Colon (tissue), 2 donors: ENCODE measurements around the gene KCNJ3.

Experiments
- FAIRE-seq: peaks from 2 replicates; lab custom pipeline; 2012; peaks lifted over from hg19 to GRCh38; lab: Jason Lieb, UNC
- donor health status: control.
- donor health status: control.

KCNJ3 gene, protein sequence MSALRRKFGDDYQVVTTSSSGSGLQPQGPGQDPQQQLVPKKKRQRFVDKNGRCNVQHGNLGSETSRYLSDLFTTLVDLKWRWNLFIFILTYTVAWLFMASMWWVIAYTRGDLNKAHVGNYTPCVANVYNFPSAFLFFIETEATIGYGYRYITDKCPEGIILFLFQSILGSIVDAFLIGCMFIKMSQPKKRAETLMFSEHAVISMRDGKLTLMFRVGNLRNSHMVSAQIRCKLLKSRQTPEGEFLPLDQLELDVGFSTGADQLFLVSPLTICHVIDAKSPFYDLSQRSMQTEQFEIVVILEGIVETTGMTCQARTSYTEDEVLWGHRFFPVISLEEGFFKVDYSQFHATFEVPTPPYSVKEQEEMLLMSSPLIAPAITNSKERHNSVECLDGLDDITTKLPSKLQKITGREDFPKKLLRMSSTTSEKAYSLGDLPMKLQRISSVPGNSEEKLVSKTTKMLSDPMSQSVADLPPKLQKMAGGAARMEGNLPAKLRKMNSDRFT

GRCh38 chr2:154698296-154698720 is at the start of gene KCNJ3:
KCNJ3 (plus strand) TSS chr2:154698695; CDS start chr2:154698776, 81 bp downstream.
- no peak for FAIRE-seq

DNA sequence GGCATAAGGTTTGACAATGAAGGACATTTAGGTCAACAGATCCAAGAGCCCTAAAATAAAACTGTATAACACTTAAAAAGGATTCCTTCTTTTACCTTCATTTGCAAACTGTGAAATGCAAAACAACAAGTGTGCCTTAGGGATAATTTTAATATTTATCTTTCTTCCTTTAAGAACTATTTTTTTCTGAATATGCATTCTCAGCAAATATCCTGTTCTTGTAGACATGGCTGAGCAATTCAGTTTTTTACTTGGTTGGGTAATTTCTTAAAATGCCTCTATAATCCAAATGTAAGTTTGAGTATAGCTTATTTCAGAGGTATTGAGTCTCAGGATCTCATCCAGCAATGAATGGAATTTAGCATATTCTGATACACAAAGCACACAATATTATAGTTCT is 43.0 kb upstream of the KCNJ3 start:
- no peak for FAIRE-seq

DNA sequence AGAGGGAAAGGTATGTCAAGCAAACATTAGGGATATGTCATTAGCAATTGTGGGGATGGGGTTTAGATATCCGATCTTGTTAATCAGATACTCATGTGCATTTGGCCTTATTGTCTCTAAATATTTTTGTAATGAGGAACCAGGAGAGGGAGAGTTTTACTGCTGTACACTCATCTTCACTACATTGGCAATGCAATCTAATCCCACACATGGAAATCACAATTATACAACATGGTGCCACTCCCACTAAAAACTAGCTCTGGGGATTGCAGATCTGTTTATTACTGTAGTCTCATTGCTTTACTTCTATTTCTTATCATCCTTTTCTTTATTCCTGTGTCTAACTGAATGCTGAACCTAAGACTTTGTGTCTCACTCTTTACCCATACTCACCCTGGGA is 39.6 kb upstream of the KCNJ3 start:
- FAIRE-seq: no peak

DNA sequence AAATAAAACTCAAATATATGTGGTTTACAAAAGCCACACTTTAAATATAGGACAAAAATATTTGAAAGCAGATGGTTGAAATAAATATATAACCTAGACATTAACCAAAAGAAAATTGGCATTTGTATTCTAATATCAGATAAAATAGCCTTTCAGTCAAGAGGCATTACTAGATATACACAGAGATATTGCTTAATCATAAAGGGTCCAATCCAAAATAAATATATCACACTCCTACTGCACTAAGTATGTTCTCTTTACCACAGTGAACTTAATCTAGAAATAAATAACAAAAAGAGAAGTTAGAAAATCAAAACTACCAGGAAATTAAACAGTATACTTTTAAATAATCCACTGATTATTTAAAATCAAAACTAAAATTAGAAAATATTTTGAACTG is 34.2 kb upstream of the KCNJ3 start:
- no peak for FAIRE-seq

DNA sequence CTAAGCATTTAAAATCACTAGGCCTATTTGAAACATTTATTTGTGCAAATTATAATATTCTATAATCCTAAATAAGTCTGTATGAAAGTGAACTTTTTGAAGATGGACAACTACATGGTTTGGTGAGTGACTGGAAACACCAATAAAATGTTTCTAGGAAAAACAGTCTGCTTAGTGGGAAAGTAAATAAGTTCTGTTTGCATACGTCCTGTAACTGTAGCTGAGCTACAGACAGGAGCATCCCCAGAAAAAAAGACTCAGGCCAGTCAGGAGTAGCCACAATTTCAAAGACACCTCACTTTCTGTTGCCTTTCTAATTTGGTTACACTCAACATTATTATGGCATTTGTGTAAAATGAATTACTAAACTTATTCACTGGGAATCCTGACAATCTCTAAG is 28.4 kb upstream of the KCNJ3 start:
- FAIRE-seq: no peak

- FAIRE-seq: no peak
These were observed 24.8 kb upstream of the KCNJ3 start for GRCh38 chr2:154673694-154674093.

GRCh38 chr2:154677401-154677800 is 21.1 kb upstream of the KCNJ3 start:
- FAIRE-seq: no peak

GRCh38 chr2:154681741-154682140 is 16.8 kb upstream of the KCNJ3 start:
- FAIRE-seq: no peak

DNA sequence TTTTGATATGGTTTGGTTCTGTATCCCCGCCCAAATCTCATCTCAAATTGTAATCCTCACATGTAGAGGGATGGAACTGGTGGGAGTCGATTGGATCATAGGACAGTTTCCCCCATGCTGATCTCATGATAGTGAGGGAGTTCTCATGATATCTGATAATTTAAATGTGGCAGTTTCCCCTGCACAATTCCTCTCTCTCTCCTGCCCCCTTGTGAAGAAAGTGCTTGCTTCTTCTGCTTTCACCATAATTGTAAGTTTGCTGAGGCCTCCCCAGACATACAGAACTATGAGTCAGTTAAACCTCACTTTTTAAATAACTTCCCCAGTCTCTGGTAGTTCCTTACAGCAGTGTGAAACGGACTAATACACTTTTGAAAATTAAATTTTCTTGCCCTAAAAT is 12.3 kb upstream of the KCNJ3 start:
- FAIRE-seq: no peak

DNA sequence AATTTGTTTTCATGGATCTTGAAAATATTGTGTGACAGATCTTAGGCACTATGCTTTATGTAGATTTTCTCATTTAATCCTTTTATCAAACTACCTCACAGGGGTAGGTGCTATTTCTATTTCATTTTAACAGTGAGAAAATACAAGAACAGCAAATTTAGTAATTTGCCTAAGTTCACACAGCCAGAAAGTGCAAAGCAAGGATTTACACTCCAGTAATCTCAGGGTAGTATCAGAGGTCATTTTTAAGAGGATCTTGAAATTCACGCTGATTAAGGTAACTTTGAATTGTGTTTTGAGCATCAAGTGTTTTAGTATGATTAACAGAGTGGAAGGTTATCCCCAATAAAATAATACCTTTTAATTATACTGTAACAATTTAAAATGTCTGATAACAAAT is 10.1 kb upstream of the KCNJ3 start:
- no peak for FAIRE-seq

- no peak for FAIRE-seq
These were observed 9.3 kb upstream of the KCNJ3 start for GRCh38 chr2:154689158-154689557.

DNA sequence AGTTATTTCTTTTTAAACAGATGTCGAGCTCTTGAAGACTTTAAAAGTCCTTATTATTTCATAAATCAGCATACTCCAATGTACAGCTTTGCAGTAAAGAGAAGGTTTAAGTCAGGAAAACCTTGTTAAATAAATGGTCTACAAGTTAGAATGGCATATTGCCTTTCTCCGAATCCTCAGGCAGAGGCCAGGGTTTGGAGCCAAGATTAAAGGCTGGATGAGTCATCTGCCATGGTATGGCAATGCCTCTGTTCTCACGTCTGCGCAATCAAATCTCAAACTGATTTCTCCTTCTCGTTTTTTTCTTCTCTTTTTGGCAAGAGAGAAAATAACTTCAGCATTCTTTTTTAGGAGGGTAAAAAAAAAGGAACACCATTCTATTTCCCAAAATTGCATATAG is 5.6 kb upstream of the KCNJ3 start:
- no peak for FAIRE-seq

GRCh38 chr2:154693741-154694340 is 4.7 kb upstream of the KCNJ3 start:
- FAIRE-seq: no peak

DNA sequence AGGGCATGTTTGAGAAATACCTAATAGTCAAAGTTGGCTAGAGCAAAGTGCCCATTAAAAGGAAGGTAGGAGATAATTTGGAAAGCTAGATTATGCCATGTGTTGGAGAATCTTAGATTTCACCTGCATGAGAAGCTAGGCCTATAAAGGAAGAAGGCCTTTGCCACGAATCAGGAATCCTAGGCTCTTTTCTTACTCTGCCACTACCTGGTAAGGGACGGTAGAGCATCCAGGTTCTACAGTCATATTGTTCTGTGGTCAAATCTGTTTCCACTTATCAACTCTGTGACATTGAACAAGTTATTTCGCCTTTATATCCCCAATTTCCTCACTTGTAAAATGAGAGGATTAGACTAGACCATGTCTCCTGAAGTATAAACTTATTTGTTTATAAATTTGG is 3.6 kb upstream of the KCNJ3 start:
- no peak for FAIRE-seq

- no peak for FAIRE-seq
These were observed 2.1 kb upstream of the KCNJ3 start for GRCh38 chr2:154696369-154696768.

- FAIRE-seq: no peak
These were observed 1.6 kb upstream of the KCNJ3 start for GRCh38 chr2:154696810-154697417.

DNA sequence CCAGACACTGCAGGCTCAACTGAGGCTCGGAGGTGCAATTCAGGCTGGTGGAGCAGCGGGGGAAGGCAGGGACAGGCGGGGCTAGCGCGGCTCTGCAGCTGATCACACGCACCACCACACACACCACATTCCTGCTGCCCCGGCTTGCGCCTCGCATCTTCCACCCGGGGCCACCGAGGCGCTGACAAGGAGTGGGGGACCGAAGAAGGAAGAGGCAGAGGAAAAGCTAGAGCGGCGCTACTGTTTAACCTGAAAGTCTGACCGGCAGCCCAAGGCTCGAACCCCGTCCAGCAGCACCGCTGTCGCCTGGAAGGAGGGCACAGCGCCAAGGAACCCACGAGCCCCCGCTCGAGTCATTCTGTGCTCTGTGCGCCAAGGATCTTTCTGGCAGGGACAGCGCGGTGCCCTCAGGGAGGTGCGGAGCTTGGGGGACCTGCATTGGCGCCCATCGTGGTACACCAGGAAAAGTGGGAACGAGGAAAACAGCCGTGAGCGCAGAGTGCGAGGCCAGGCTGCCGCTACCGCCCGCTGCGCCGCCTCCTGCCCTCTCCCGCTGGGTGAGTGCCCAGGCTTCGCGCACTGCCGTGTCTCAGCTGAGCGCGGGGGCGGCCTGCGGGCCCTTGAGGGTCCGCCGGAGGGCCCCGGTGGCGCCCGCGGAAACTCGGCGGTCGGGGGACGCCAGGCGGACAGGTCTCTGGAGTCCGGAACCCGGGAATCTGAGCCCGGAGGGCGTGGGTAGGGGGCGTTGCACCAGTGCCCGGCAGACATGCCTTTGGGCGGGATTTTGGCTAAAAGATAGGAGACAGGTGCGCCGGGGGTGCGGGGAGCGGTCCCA is 860 bp upstream of the KCNJ3 start:
- no peak for FAIRE-seq

DNA sequence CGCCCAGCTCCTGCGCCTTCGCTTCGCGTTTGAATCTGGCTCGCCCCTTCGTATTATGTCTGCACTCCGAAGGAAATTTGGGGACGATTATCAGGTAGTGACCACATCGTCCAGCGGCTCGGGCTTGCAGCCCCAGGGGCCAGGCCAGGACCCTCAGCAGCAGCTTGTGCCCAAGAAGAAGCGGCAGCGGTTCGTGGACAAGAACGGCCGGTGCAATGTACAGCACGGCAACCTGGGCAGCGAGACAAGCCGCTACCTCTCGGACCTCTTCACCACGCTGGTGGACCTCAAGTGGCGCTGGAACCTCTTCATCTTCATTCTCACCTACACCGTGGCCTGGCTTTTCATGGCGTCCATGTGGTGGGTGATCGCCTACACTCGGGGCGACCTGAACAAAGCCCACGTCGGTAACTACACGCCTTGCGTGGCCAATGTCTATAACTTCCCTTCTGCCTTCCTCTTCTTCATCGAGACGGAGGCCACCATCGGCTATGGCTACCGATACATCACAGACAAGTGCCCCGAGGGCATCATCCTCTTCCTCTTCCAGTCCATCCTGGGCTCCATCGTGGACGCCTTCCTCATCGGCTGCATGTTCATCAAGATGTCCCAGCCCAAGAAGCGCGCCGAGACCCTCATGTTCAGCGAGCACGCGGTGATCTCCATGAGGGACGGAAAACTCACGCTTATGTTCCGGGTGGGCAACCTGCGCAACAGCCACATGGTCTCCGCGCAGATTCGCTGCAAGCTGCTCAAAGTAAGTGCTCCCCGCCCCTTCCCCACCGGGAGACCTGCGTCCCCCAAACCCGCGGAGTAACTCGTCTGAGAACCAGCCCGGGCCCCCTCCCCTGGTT is 453 bp downstream of the KCNJ3 start:
- FAIRE-seq: no peak

DNA sequence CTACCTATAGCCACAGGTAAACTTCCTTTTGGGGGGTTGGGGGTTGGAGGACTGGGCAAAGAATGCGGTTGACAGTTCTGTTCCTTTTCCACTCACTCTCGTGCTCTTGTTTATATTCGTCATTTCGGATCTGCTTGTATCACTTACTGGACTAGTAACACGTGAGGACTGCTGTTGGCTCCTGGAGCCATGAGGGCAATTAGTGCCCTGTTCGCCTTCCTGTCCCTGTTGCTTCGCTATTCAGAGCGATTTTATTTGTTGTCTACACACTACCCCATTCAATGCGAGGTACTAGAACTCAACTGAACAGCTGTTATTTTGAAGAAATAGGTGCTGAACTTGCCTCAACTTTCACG is 1.1 kb downstream of the KCNJ3 start:
- no peak for FAIRE-seq

- FAIRE-seq: no peak
These were observed 1.6 kb downstream of the KCNJ3 start for GRCh38 chr2:154700136-154700535.

DNA sequence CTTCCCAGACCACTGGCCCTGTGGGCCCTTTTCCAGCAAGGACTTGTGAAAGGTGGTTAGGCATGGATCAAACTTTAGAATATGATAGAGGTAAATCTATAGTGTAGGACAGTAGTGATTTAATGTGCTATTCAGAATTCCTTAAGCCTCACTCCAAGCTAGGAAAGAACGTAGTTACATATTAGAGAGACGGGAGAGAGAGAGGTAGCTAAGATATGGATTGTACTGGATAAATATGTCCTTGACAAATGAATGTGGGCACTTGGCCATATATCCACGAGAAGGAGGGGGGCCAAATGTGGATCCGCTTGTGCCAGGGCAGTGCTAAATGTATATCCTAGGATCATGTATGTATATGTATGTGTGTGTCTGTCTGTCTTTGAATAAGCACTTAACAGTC is 6.5 kb downstream of the KCNJ3 start:
- FAIRE-seq: no peak

- FAIRE-seq: no peak
These were observed 8.2 kb downstream of the KCNJ3 start for GRCh38 chr2:154706660-154707059.
